Measurements from ENCODE around the gene RCVRN.

The RCVRN gene

GRCh38 chr17:9918352-9918751 lies 13.3 kb upstream of the RCVRN start:
- Histone ChIP-seq H3K79me2 (ENCODE audit: insufficient read depth, low read length) (no peaks in the 10 kb centered on the region), H3K9me2 (replicated peaks; ENCODE audit: insufficient read depth, low read length) (no peaks in the 10 kb centered on the region), H3K9ac (ENCODE audit: low read length) (no peak overlapping the region), H3K36me3 (ENCODE audit: low read length) (no peaks in the 10 kb centered on the region), H3K27me3 (ENCODE audit: low read length) (no peaks in the 10 kb centered on the region), H4K20me1 (ENCODE audit: low read depth, low read length) (no peaks in the 10 kb centered on the region), H3K4me2 (ENCODE audit: low read depth, low read length, poor library complexity, severe bottlenecking) (no peak overlapping the region), H3K4me3 (ENCODE audit: insufficient read depth, low read length, poor library complexity, severe bottlenecking) (no peak overlapping the region), H3K9me3 (ENCODE audit: insufficient read depth, low read length) (no peaks in the 10 kb centered on the region), H3K27ac (ENCODE audit: low read depth, low read length) (no peak overlapping the region), H2AFZ (ENCODE audit: low read depth, low read length, severe bottlenecking) (no peak overlapping the region), H3F3A (ENCODE audit: insufficient read depth) (no peaks in the 10 kb centered on the region)
- TF ChIP-seq EZH2phosphoT487 (conservative IDR thresholded peaks at IDR 0.05; ENCODE audit: low read length): no peak

- no peak overlapping the region for H3K9ac ChIP-seq (ENCODE audit: low read length)
- no peaks in the 10 kb centered on the region for H3F3A ChIP-seq (ENCODE audit: insufficient read depth)
- no peak for TF ChIP-seq EZH2phosphoT487 (conservative IDR thresholded peaks at IDR 0.05; ENCODE audit: low read length)
- TF ChIP-seq CTCF (IDR thresholded peaks at IDR 0.05; ENCODE audit: insufficient read depth, low read length, poor library complexity, severe bottlenecking): no peak
- no peak overlapping the region for H2AFZ ChIP-seq (ENCODE audit: low read depth, low read length, severe bottlenecking)
- H3K36me3 ChIP-seq (ENCODE audit: low read length): no peaks in the 10 kb centered on the region
- no peak overlapping the region for H3K27ac ChIP-seq (ENCODE audit: low read depth, low read length)
- H3K4me2 ChIP-seq (ENCODE audit: low read depth, low read length, poor library complexity, severe bottlenecking): no peak overlapping the region
- H3K9me2 ChIP-seq (replicated peaks; ENCODE audit: insufficient read depth, low read length): no peaks in the 10 kb centered on the region
- H3K79me2 ChIP-seq (ENCODE audit: insufficient read depth, low read length): no peaks in the 10 kb centered on the region
- H4K20me1 ChIP-seq (ENCODE audit: low read depth, low read length): no peaks in the 10 kb centered on the region
- H3K9me3 ChIP-seq (ENCODE audit: insufficient read depth, low read length): no peaks in the 10 kb centered on the region
- no peak overlapping the region for H3K4me3 ChIP-seq (ENCODE audit: insufficient read depth, low read length, poor library complexity, severe bottlenecking)
- H3K27me3 ChIP-seq (ENCODE audit: low read length): no peaks in the 10 kb centered on the region
Measured at GRCh38 chr17:9917801-9918200, 12.7 kb upstream of the RCVRN start.

- Histone ChIP-seq H3K27me3 (ENCODE audit: low read length) (no peaks in the 10 kb centered on the region), H3K36me3 (ENCODE audit: low read length) (no peaks in the 10 kb centered on the region), H2AFZ (ENCODE audit: low read depth, low read length, severe bottlenecking) (no peak overlapping the region), H3K9me2 (replicated peaks; ENCODE audit: insufficient read depth, low read length) (no peaks in the 10 kb centered on the region), H4K20me1 (ENCODE audit: low read depth, low read length) (no peaks in the 10 kb centered on the region), H3K9ac (ENCODE audit: low read length) (no peak overlapping the region), H3K4me2 (ENCODE audit: low read depth, low read length, poor library complexity, severe bottlenecking) (no peak overlapping the region), H3K79me2 (ENCODE audit: insufficient read depth, low read length) (no peaks in the 10 kb centered on the region), H3F3A (ENCODE audit: insufficient read depth) (no peaks in the 10 kb centered on the region), H3K9me3 (ENCODE audit: insufficient read depth, low read length) (no peaks in the 10 kb centered on the region), H3K27ac (ENCODE audit: low read depth, low read length) (no peak overlapping the region), H3K4me3 (ENCODE audit: insufficient read depth, low read length, poor library complexity, severe bottlenecking) (no peak overlapping the region)
- TF ChIP-seq EZH2phosphoT487 (conservative IDR thresholded peaks at IDR 0.05; ENCODE audit: low read length) (no peak), CTCF (IDR thresholded peaks at IDR 0.05; ENCODE audit: insufficient read depth, low read length, poor library complexity, severe bottlenecking) (no peak)
Measured at GRCh38 chr17:9917131-9917530, 12.1 kb upstream of the RCVRN start.

- no peak overlapping the region for H3K4me3 ChIP-seq (ENCODE audit: insufficient read depth, low read length, poor library complexity, severe bottlenecking)
- H3K9me2 ChIP-seq (replicated peaks; ENCODE audit: insufficient read depth, low read length): no peaks in the 10 kb centered on the region
- H3K36me3 ChIP-seq (ENCODE audit: low read length): no peaks in the 10 kb centered on the region
- no peaks in the 10 kb centered on the region for H3K27me3 ChIP-seq (ENCODE audit: low read length)
- no peak overlapping the region for H3K4me2 ChIP-seq (ENCODE audit: low read depth, low read length, poor library complexity, severe bottlenecking)
- H4K20me1 ChIP-seq (ENCODE audit: low read depth, low read length): no peaks in the 10 kb centered on the region
- no peak overlapping the region for H3K9ac ChIP-seq (ENCODE audit: low read length)
- no peak overlapping the region for H3K27ac ChIP-seq (ENCODE audit: low read depth, low read length)
- no peak for TF ChIP-seq EZH2phosphoT487 (conservative IDR thresholded peaks at IDR 0.05; ENCODE audit: low read length)
- no peak for TF ChIP-seq CTCF (IDR thresholded peaks at IDR 0.05; ENCODE audit: insufficient read depth, low read length, poor library complexity, severe bottlenecking)
- H3F3A ChIP-seq (ENCODE audit: insufficient read depth): no peaks in the 10 kb centered on the region
- H3K9me3 ChIP-seq (ENCODE audit: insufficient read depth, low read length): no peaks in the 10 kb centered on the region
- H2AFZ ChIP-seq (ENCODE audit: low read depth, low read length, severe bottlenecking): no peak overlapping the region
- H3K79me2 ChIP-seq (ENCODE audit: insufficient read depth, low read length): no peaks in the 10 kb centered on the region
Measured at GRCh38 chr17:9916108-9916507, 11.0 kb upstream of the RCVRN start.
